CD1c-positive myeloid dendritic cell (primary cell): ENCODE measurements around the gene KHDRBS1.
"Not testable (repeated sequence)": the region's sequence is repeated elsewhere in the genome, so short reads cannot be mapped to it uniquely, and the experiment has no call there.

Source experiments
- DNase-seq: peaks from one replicate; pipeline ENCODE4 v3.0.0-alpha.2; 2016; ENCODE audit errors: extremely low spot score

Gene KHDRBS1

DNA sequence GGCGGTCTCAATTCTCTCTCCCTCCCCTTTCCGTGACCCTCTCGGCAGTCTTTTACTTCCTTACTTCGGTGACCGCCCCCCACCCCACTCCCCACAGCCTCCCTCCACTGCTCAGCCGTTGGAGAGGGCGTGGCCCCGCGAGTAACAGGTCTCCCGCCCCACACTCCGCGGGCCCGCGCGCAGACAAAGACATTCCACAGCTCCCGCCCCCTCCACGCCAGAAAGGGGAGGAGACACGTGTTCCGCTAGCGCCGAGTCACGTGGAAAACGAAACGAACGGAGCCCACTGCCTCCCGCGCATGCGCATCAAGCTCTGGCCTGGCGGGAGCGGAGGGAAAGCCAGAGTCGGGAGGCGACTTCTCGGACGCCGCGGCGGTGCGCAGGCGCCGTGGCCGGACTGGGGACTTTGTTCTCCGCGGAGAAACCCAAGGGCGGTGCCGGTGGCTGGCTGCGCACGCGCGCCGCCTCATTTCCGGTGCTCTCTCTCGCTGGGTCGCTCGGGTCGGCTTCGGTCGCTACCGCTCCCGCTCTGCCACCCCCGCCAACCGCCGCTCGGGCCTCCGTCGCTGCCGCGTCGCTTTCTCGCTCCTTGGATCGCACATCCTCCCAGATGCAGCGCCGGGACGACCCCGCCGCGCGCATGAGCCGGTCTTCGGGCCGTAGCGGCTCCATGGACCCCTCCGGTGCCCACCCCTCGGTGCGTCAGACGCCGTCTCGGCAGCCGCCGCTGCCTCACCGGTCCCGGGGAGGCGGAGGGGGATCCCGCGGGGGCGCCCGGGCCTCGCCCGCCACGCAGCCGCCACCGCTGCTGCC lies at the start of gene KHDRBS1:
Gene KHDRBS1 (plus strand): TSS at position 483 of the 813 bp plus-strand sequence. CDS start 128 bp downstream, at position 611.
- DNase-seq: peak; percentile 100

DNA sequence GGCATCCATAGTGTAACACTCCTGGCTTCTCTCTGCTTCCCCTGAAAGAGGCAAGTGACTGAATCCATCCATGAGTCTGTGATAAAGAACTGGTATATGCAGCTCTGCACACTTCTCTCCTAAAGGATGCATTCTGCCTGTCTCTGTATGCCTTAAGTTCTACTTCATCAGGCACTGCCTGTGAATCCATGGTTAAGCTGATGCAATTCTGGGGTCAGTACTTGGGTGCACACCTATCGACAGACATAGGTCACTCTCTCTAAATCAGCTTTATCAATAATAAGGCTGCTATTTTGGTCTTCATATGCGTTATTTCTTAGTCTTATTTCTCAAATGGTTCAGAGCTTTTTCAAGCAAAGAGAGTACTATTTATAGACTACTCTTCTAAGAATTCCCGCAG lies 42.8 kb upstream of the KHDRBS1 start:
- DNase-seq: no peak

GRCh38 chr1:31976401-31976800 lies 37.3 kb upstream of the KHDRBS1 start:
- no peak for DNase-seq

DNA sequence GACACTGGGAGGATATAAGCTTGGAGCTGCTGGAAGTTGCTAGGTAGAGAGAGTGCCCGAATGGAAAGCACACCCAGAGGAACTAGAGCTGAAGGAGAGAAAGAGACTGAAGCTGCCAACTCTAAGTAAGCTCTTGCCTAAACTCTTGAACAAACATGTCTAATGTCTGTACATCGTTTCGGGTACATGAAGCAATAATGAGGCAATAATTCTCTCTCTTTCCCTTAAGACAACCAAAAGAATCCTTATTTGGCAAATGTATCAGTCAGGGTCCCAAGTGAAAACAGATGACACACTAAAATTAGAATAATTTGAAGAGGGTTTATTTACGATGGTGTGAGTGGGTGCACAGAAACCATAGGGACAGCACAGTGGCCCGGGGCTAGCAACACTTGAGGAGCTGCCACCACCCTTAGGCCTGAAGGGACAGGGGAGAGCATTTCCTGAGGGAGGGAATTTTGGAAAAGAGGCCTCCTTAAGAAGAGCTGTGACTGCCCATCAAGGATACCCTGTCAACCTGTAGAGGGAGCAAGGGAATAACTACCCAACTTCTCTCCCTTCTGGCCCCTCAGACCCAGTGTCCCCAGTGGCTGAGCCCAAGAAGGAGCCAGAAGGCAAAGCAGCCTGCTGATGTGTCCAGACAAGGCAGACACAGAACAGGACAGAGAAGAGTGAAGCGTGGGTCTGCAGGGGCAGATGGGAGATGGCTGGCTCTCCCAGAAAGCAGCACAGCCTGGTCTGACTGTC lies 36.1 kb upstream of the KHDRBS1 start:
- no peak for DNase-seq

- no peak for DNase-seq
These were observed 34.7 kb upstream of the KHDRBS1 start for GRCh38 chr1:31978843-31979400.

- DNase-seq: no peak
These were observed 32.7 kb upstream of the KHDRBS1 start for GRCh38 chr1:31980835-31981455.

DNA sequence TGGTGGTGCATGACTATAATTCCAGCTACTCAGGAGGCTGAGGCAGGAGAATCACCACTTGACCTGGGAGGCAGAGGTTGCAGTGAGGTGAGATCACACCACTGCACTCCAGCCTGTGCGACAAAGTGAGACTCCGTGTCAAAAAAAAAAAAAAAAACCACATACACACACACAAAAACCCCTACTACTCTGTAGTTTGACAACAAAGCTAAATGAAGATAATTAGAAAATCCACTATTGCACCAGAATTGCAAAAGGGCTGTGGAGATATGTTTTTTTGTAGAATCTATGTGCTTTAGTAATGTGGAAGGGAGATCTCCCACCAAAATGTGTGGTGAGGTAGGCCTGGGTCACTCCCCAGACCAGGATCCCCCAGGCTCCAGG lies 32.2 kb upstream of the KHDRBS1 start:
- DNase-seq: no peak

- DNase-seq: no peak
These were observed 31.7 kb upstream of the KHDRBS1 start for GRCh38 chr1:31981972-31982371.

DNA sequence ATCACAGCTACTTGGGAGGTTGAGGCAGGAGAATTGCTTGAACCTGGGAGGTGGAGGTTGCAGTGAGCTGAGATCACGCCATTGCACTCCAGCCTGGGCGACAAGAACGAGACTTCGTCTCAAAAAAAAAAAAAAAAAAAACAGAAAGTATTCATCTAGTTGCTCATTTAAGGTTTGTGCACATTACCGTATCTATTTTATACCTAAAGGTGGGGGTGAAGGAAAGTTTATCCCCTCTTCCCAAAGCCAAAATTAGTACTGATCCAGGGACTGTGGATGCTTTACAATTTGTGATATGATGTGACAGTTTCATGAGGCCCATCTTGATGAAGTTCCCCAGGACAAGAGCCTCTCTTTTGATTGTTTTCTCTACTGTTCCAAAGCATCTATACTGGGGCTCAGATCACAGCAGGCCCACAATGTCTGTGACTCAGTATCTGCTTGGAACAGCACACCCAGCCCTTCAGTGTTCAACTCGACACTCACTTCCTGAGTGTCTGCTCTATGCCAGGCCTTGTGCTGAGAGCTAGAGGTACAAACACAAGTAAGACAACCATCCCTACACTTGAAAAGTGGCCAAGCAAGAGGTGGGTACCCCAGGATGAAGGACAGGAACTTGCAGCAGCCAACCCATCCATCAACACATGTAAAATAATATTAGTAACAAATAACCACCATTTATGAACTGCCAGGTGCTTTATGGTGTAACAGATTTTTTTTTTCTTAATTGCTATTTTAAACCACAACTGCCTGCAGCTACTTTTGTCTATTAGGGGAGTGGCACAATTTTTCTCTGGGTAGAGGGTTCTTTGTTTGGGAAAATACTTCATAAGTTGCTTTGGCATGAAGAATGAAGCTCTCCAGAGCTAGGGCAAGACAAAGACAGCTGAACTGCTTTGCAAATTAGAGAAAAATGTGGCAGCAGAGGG lies 29.0 kb upstream of the KHDRBS1 start:
- no peak for DNase-seq

DNA sequence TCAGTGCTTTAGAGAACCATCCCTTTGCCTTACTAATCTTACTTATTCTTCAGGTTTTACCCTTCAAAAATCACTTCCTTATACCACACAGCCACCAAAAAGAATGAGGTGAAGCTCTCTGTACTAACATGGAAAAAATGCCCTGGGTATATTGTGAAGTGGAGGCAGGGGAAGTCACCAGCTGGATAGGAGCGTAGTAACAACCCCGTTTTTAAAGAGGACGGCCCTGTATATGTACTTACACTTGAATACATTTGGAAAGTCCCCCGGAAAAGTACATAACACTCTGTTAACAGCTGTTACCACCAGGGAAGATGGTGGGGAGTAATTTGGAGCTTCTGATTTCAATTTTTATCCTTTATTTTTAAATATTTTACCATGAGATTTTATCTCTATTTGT lies 28.2 kb upstream of the KHDRBS1 start:
- DNase-seq: no peak

GRCh38 chr1:31987135-31987619 lies 26.5 kb upstream of the KHDRBS1 start:
- no peak for DNase-seq

DNA sequence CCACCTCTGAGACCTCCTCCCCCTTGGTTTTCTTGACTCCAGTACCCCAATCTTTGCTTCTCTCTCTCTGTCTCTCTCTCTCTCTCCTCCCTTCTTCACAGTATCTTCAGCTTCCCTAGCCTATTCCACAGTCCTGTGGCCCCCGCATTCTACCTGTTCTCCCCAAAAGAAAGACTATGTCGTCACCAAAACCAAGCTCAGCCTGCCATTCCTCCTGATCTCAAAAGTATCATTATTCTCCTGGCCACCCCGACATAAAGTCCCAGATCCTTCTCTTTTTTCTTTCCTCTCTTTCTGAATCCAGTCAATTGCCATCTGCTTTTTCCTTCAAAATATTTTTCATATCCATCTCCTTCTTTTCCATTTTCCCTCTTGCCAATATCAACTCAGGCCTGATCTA lies 23.7 kb upstream of the KHDRBS1 start:
- DNase-seq: no peak

DNA sequence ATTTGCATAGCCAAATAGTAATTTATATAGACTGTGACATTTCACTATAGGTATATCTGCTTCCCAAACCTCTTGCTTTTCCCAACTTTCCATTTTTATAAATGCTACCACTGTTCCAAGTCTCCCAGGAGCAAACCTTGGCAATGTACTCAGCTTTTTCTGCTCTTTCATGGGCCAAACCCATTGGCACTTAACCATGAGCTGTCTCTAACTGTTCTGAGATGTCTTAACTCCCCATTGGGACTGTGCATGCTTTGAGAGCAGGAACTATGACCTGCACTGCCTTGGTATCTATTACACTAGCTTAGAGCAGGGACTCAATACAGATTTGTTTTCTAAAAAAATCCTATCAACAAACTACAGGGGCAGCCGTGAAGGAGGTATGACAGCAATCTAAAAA lies 22.5 kb upstream of the KHDRBS1 start:
- DNase-seq: no peak

GRCh38 chr1:31995263-31995662 lies 18.4 kb upstream of the KHDRBS1 start:
- no peak for DNase-seq

- not testable (repeated sequence) for DNase-seq
These were observed 17.5 kb upstream of the KHDRBS1 start for GRCh38 chr1:31996121-31996520.

DNA sequence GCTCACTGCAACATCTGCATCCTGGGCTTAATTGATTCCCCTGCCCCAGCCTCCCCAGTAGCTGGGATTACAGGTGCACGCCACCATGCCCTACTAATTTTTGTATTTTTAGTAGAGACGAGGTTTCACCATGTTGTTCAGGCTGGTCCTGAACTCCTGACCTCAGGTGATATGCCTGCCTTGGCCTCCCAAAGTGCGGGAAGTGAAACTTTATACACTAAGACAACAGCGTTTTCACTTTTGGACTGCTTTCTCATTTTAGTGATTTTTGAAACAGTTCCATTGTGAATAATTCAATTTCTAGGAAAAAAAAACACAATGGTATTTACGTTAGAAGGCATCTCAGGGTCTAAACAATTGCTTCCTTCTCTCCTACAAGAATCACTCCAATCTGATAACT lies 11.8 kb upstream of the KHDRBS1 start:
- no peak for DNase-seq

DNA sequence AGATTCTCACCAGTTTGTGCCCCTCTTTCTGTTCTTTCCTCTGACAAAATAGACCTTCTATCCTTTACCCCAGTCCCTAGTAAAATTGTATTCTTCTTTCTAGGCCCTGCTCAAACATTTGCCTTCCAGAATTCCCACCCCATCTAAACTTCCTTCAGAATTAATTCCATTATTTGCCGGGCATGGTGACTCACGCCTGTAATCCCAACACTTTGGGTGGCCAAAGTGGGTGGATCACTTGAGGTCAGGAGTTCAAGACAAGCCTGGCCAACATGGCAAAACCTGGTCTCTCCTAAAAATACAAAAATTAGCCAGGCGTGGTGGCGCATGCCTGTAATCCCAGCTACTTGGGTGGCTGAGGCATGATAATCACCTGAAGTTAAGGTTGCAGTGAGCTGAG lies 11.4 kb upstream of the KHDRBS1 start:
- DNase-seq: not testable (repeated sequence)

DNA sequence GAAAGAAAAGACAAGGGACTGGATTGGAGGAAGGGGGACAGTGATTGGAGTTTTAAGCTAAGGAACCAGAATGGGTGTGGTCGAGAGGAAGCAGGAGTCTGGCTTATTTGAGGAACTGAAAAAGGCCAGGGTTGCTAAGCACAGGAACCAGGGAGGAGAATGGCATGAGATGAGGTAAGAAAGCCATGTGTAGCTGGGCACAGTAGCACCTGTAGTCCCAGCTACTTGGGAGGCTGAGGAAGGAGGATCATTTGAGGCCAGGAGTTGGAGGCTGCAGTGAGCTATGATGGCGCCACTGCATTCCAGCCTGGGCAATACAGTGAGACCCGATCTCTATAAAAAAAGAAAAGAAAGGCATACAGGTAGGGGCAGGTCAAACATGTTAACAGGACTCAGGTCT lies 8.1 kb upstream of the KHDRBS1 start:
- peak; percentile 86 for DNase-seq

DNA sequence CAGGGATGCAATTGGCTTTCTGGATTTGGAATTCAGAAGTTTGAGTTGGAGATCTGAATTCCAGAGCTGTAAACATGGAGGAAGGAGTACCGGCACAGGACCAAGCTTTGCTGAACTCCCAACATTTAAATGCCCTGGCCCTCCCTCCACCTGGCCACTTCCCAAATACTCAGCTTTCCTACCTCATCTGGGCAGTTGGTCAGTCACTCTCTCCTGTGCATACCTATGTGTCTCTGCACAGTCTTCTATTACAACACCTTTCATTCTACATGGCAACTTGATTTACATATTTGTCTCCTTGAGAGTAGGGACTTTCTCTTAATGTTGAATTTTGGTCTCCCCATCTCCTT lies 6.1 kb upstream of the KHDRBS1 start:
- DNase-seq: no peak

GRCh38 chr1:32010246-32010645 lies 3.4 kb upstream of the KHDRBS1 start:
- no peak for DNase-seq

DNA sequence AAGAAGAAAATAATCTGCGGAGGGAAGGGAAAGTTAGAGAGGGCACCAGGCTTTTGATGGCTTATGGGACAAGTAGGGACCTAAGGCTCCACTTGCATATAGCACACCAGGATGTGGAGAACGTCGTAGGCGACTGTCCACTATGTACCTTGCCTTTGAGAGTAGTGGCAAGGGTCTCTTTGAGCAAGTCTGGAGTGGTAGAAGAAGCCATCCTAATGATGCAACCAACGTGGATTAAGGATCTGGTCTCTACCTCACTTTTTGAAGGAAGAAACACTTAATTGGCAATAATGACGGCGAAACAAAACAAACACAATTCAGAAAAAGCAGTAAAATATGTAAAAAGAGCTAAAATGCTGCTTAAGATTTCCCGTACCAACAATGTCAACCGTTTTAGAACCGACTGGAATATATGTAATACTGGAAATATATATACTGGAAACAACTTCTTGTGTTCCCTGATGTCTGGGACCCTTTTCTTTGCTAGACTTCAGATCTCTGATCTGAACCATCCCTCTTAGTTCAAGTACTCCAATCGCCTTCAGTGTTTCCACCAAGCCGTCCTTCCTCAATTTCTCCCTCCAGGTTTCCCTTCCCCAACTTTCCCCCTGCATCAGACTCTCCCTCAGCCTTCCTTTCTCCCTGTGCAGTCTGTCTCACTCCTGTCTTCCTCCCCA lies 821 bp upstream of the KHDRBS1 start:
- DNase-seq: no peak
